Measurements from ENCODE around the gene WFIKKN1. TPM values are rescaled to one million over a fixed set of nuclear protein-coding genes. Genes with fewer than 3 reads are reported as not detected.

The WFIKKN1 gene
- total RNA-seq, 1 experiment from 2014 or later = 0.47 TPM

DNA sequence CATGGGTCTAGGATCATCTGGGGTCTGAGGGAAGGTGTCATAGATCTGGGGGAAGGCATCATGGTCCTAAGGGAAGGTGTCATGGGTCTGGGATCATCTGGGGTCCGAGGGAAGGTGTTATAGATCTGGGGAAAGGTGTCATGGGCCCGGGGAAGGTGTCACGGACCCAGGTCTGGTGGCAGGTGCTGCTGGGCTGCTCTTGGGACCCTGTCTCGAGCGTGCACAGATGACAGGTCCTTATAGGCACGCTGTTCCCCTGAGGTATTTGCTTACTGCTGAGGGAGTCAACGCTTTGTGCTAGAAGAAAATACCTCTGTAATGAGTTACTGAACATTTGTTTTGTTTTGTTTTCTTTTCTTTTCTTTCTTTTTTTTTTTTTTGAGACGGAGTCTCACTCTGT lies 39.6 kb upstream of the WFIKKN1 start:
- no peaks in the 10 kb centered on the region for H3K36me3 ChIP-seq (ENCODE audit: control insufficient read depth in 1 of 2, insufficient read depth in 2 of 2, low read length in 2 of 2)
- DNase-seq (ENCODE audit: low read depth, low spot score) (no peak), ATAC-seq (no peak)
- no peaks in the 10 kb centered on the region for H3K9me3 ChIP-seq (ENCODE audit: control insufficient read depth in 1 of 2, insufficient read depth in 1 of 2, low read depth in 1 of 2, low read length in 2 of 2)
- no peak overlapping the region for H3K27ac ChIP-seq (ENCODE audit: low read depth, low read length)
- H2AFZ ChIP-seq (ENCODE audit: low read depth, low read length, poor library complexity, severe bottlenecking) = no peak overlapping the region
- TSS peak; percentile 31 for BruUV-seq (replicated peaks)
- H3K27me3 ChIP-seq (ENCODE audit: insufficient read depth, low read length) = no peaks in the 10 kb centered on the region
- H3K4me1 ChIP-seq (ENCODE audit: control insufficient read depth in 1 of 2, insufficient read depth in 2 of 2, low read length in 2 of 2) = peaks cover 30 to 41% of the 10 kb centered on the region in 2 experiments
- no peaks in the 10 kb centered on the region for H4K20me1 ChIP-seq (ENCODE audit: insufficient read depth)
- H3K4me3 ChIP-seq (replicated peaks in 1 of 2; ENCODE audit: low read depth in 1 of 2, low read length in 2 of 2) = peak overlapping the region in 1 of 2 experiments; percentile 69; a peak in 1 of 4 replicates
- POLR2A ChIA-PET = no interaction called here
- H3K9ac ChIP-seq (ENCODE audit: low read length) = no peak overlapping the region
- H3K9me2 ChIP-seq (ENCODE audit: insufficient read depth) = no peaks in the 10 kb centered on the region
- TF ChIP-seq, protein P1, sequence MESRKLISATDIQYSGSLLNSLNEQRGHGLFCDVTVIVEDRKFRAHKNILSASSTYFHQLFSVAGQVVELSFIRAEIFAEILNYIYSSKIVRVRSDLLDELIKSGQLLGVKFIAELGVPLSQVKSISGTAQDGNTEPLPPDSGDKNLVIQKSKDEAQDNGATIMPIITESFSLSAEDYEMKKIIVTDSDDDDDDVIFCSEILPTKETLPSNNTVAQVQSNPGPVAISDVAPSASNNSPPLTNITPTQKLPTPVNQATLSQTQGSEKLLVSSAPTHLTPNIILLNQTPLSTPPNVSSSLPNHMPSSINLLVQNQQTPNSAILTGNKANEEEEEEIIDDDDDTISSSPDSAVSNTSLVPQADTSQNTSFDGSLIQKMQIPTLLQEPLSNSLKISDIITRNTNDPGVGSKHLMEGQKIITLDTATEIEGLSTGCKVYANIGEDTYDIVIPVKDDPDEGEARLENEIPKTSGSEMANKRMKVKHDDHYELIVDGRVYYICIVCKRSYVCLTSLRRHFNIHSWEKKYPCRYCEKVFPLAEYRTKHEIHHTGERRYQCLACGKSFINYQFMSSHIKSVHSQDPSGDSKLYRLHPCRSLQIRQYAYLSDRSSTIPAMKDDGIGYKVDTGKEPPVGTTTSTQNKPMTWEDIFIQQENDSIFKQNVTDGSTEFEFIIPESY (IDR thresholded peaks at IDR 0.05; ENCODE audit: extremely low read depth, insufficient replicate concordance, low read length) = no peak
- TF ChIP-seq EZH2phosphoT487 (IDR thresholded peaks at IDR 0.05; ENCODE audit: borderline replicate concordance) (no peak), ZFX (IDR thresholded peaks at IDR 0.05) (no peak), FOSL1 (IDR thresholded peaks at IDR 0.05; ENCODE audit: low read depth) (no peak), ZNF274 (IDR thresholded peaks at IDR 0.05; ENCODE audit: low read depth, low read length) (no peak), CEBPB (IDR thresholded peaks at IDR 0.05; ENCODE audit: low read depth) (no peak), SRF (IDR thresholded peaks at IDR 0.05; ENCODE audit: low read depth) (no peak), RAD21 (IDR thresholded peaks at IDR 0.05; ENCODE audit: low read depth) (no peak), TCF7L2 (IDR thresholded peaks at IDR 0.05; ENCODE audit: borderline replicate concordance, extremely low read depth, insufficient read depth, insufficient read length) (no peak), SIN3A (IDR thresholded peaks at IDR 0.05; ENCODE audit: low read depth) (no peak), CBX3 (IDR thresholded peaks at IDR 0.05; ENCODE audit: low read depth) (no peak), POLR2A (IDR thresholded peaks at IDR 0.05; ENCODE audit: borderline replicate concordance, extremely low read depth, insufficient read depth, insufficient read length) (no peak), POLR2AphosphoS5 (IDR thresholded peaks at IDR 0.05; ENCODE audit: low read depth, low read length) (no peak)
- TF ChIP-seq, protein P2, sequence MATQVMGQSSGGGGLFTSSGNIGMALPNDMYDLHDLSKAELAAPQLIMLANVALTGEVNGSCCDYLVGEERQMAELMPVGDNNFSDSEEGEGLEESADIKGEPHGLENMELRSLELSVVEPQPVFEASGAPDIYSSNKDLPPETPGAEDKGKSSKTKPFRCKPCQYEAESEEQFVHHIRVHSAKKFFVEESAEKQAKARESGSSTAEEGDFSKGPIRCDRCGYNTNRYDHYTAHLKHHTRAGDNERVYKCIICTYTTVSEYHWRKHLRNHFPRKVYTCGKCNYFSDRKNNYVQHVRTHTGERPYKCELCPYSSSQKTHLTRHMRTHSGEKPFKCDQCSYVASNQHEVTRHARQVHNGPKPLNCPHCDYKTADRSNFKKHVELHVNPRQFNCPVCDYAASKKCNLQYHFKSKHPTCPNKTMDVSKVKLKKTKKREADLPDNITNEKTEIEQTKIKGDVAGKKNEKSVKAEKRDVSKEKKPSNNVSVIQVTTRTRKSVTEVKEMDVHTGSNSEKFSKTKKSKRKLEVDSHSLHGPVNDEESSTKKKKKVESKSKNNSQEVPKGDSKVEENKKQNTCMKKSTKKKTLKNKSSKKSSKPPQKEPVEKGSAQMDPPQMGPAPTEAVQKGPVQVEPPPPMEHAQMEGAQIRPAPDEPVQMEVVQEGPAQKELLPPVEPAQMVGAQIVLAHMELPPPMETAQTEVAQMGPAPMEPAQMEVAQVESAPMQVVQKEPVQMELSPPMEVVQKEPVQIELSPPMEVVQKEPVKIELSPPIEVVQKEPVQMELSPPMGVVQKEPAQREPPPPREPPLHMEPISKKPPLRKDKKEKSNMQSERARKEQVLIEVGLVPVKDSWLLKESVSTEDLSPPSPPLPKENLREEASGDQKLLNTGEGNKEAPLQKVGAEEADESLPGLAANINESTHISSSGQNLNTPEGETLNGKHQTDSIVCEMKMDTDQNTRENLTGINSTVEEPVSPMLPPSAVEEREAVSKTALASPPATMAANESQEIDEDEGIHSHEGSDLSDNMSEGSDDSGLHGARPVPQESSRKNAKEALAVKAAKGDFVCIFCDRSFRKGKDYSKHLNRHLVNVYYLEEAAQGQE (IDR thresholded peaks at IDR 0.05; ENCODE audit: low read depth) = no peak
- TF ChIP-seq, protein P3, sequence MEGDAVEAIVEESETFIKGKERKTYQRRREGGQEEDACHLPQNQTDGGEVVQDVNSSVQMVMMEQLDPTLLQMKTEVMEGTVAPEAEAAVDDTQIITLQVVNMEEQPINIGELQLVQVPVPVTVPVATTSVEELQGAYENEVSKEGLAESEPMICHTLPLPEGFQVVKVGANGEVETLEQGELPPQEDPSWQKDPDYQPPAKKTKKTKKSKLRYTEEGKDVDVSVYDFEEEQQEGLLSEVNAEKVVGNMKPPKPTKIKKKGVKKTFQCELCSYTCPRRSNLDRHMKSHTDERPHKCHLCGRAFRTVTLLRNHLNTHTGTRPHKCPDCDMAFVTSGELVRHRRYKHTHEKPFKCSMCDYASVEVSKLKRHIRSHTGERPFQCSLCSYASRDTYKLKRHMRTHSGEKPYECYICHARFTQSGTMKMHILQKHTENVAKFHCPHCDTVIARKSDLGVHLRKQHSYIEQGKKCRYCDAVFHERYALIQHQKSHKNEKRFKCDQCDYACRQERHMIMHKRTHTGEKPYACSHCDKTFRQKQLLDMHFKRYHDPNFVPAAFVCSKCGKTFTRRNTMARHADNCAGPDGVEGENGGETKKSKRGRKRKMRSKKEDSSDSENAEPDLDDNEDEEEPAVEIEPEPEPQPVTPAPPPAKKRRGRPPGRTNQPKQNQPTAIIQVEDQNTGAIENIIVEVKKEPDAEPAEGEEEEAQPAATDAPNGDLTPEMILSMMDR (IDR thresholded peaks at IDR 0.05 in 2 of 3, conservative IDR thresholded peaks at IDR 0.05 in 1 of 3; ENCODE audit: borderline replicate concordance in 1 of 3, insufficient read depth in 1 of 3, low read depth in 2 of 3, low read length in 2 of 3) = no peak
- TF ChIP-seq, protein P4, sequence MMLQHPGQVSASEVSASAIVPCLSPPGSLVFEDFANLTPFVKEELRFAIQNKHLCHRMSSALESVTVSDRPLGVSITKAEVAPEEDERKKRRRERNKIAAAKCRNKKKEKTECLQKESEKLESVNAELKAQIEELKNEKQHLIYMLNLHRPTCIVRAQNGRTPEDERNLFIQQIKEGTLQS (IDR thresholded peaks at IDR 0.05) = no peak
- peaks cover 33% of the 10 kb centered on the region; the same call in 1 of the 2 replicates for H3K79me2 ChIP-seq (ENCODE audit: insufficient read depth, low read length)
- H3K4me2 ChIP-seq (ENCODE audit: low read length) = peak overlapping the region; percentile 77
- RAD21 ChIA-PET (ENCODE audit: low non-redundant PET in 1 of 2, low total read pairs in 2 of 2, uncharacterized antibody in 2 of 2, unreplicated experiment in 2 of 2) = no interaction called here
- intact Hi-C loops (cut with micrococcal nuclease) = loop anchor here (5.0 kb wide), 1 partner anchor 36 kb away; no protein-coding TSS in a partner anchor
- CTCF ChIA-PET = no interaction called here
